GM12878 (cell line): Measurements from ENCODE around the gene RTN4. TPM values are rescaled to one million over a fixed set of nuclear protein-coding genes. Genes with fewer than 3 reads are reported as not detected.
A peak's percentile ranks its signal among the peaks of the same experiment; 100 is the strongest.

Experiments
- CREB1 ChIP-seq: IDR thresholded peaks from 2 replicates; pipeline ENCODE4 v1.6.1; 2012; ENCODE audit warnings: low read depth, mild to moderate bottlenecking, inconsistent platforms
- CREM ChIP-seq: IDR thresholded peaks from 2 replicates; pipeline ENCODE4 v1.6.1; 2014; ENCODE audit warnings: antibody characterized with exemption, low read depth
- E4F1 ChIP-seq: fragments of 450-650 bp; IDR thresholded peaks from 2 replicates; pipeline ENCODE4 v1.6.1; 2018; ENCODE audit warnings: borderline replicate concordance, mild to moderate bottlenecking; ENCODE audit not compliant: partially characterized antibody
- EZH2 ChIP-seq: IDR thresholded peaks from 2 replicates; pipeline ENCODE4 v1.6.1; 2012; ENCODE audit warnings: low read depth, mild to moderate bottlenecking, control low read depth, inconsistent platforms, low read length, borderline replicate concordance; ENCODE audit not compliant: control insufficient read depth
- HSF1 ChIP-seq: fragments of 150-350 bp; IDR thresholded peaks from 2 replicates; pipeline ENCODE4 v1.6.1; 2014; ENCODE audit warnings: mild to moderate bottlenecking, low read depth, low read length
- IKZF1 ChIP-seq: fragments of 450-650 bp; conservative IDR thresholded peaks from 2 replicates; pipeline ENCODE4 v1.6.1; 2017; ENCODE audit warnings: antibody characterized with exemption, mild to moderate bottlenecking
- JUND ChIP-seq: IDR thresholded peaks from 2 replicates; pipeline ENCODE4 v1.6.1; 2012; ENCODE audit warnings: low read depth, mild to moderate bottlenecking, low read length, improper control_type of control experiment, moderate library complexity
- KLF5 ChIP-seq: fragments of 450-650 bp; IDR thresholded peaks from 2 replicates; pipeline ENCODE4 v1.6.1; 2014; ENCODE audit warnings: mild to moderate bottlenecking; ENCODE audit not compliant: partially characterized antibody
- MYC ChIP-seq: IDR thresholded peaks from 2 replicates; pipeline ENCODE4 v1.6.1; 2011; ENCODE audit warnings: mild to moderate bottlenecking, low read length, moderate library complexity, inconsistent platforms; ENCODE audit not compliant: insufficient read depth, insufficient replicate concordance, insufficient read length, severe bottlenecking
- NBN ChIP-seq: fragments of 450-650 bp; IDR thresholded peaks from 2 replicates; pipeline ENCODE4 v1.6.1; 2016
- NFIC ChIP-seq: IDR thresholded peaks from 2 replicates; pipeline ENCODE4 v1.6.1; 2012; ENCODE audit warnings: low read depth, mild to moderate bottlenecking, inconsistent platforms, low read length, moderate library complexity
- NFYB ChIP-seq: IDR thresholded peaks from 2 replicates; pipeline ENCODE4 v1.6.1; 2011; ENCODE audit warnings: low read depth, mild to moderate bottlenecking, low read length, improper control_type of control experiment, moderate library complexity; ENCODE audit not compliant: insufficient read depth
- NR2C1 ChIP-seq: fragments of 450-650 bp; IDR thresholded peaks from 2 replicates; pipeline ENCODE4 v1.6.1; 2017; ENCODE audit warnings: antibody characterized with exemption, mild to moderate bottlenecking, moderate library complexity
- POLR2A ChIP-seq: IDR thresholded peaks from 2 replicates; pipeline ENCODE4 v1.6.1; 2011; ENCODE audit warnings: low read depth, mild to moderate bottlenecking, low read length
- RFX5 ChIP-seq: IDR thresholded peaks from 2 replicates; pipeline ENCODE4 v1.6.1; 2011; ENCODE audit warnings: low read depth, low read length, improper control_type of control experiment
- RUNX3 ChIP-seq: IDR thresholded peaks from 2 replicates; pipeline ENCODE4 v1.6.1; 2012; ENCODE audit warnings: low read length, inconsistent platforms
- SMARCA5 ChIP-seq: fragments of 450-650 bp; IDR thresholded peaks from 2 replicates; pipeline ENCODE4 v1.6.1; 2017; ENCODE audit warnings: mild to moderate bottlenecking
- SMC3 ChIP-seq: IDR thresholded peaks from 2 replicates; pipeline ENCODE4 v1.6.1; 2011; ENCODE audit warnings: low read length, improper control_type of control experiment, borderline replicate concordance
- SPI1 ChIP-seq: IDR thresholded peaks from 2 replicates; pipeline ENCODE4 v1.6.1; 2011; ENCODE audit warnings: low read depth, mild to moderate bottlenecking, low read length, moderate library complexity, borderline replicate concordance; ENCODE audit not compliant: insufficient read depth
- STAT1 ChIP-seq: fragments of 450-650 bp; conservative IDR thresholded peaks from 2 replicates; pipeline ENCODE4 v1.6.1; 2014; ENCODE audit warnings: antibody characterized with exemption, mild to moderate bottlenecking
- TBL1XR1 ChIP-seq: IDR thresholded peaks from 2 replicates; pipeline ENCODE4 v1.6.1; 2012; ENCODE audit warnings: low read depth, low read length, improper control_type of control experiment
- ZBED1 ChIP-seq: IDR thresholded peaks from 2 replicates; pipeline ENCODE4 v1.6.1; 2016; ENCODE audit warnings: borderline replicate concordance
- ZNF207 ChIP-seq: fragments of 450-650 bp; IDR thresholded peaks from 2 replicates; pipeline ENCODE4 v1.6.1; 2014; ENCODE audit warnings: antibody characterized with exemption, mild to moderate bottlenecking, borderline replicate concordance
- ZNF384 ChIP-seq: IDR thresholded peaks from 2 replicates; pipeline ENCODE4 v1.6.1; 2012; ENCODE audit warnings: low read depth, mild to moderate bottlenecking, low read length, improper control_type of control experiment, borderline replicate concordance
- polyA plus RNA-seq, 11 experiments: library from polyadenylated mRNA; depleted of rRNA in 4 of 11; unstranded in 6 of 11; stranded (reverse) in 5 of 11; fragments of >200 nt; fragmentation: Nextera tagmentation in 4 of 11; fragmentation: Illumina TruSeq in 1 of 11; extraction: Ambion mirVana in 4 of 11; extraction: Trizol in 1 of 11; gene quantifications; 1 replicate in 1 of 11; 2 replicates in 10 of 11; pipeline versions ENCODE4 v1.2.1 to v1.2.3, GENCODE V29; 2011 to 2016; ENCODE audit warnings: inconsistent platforms in 2 of 11, missing spikeins in 2 of 11, low read depth in 1 of 11
- total RNA-seq, 4 experiments: library from RNA; depleted of rRNA in 3 of 4; stranded (reverse); fragments of >200 nt in 3 of 4; fragmentation: Illumina TruSeq in 1 of 4; extraction: Trizol in 1 of 4; gene quantifications; 2 replicates each; pipeline versions ENCODE4 v1.2.1 to v1.2.3, GENCODE V29; 2013 to 2021
- TF ChIP-seq, protein P1 (sequence below): fragments of 450-650 bp; formaldehyde crosslinking; IDR thresholded peaks from 2 replicates; pipeline ENCODE4 v1.4.0; 2022; ENCODE audit warnings: mild to moderate bottlenecking, moderate library complexity

Gene RTN4
- total and polyA plus RNA-seq, 10 of the 15 experiments (the other 5 are each of a cell fraction or from before 2014, with no cell fraction given): 56.0 to 133 (median 83.3) TPM

DNA sequence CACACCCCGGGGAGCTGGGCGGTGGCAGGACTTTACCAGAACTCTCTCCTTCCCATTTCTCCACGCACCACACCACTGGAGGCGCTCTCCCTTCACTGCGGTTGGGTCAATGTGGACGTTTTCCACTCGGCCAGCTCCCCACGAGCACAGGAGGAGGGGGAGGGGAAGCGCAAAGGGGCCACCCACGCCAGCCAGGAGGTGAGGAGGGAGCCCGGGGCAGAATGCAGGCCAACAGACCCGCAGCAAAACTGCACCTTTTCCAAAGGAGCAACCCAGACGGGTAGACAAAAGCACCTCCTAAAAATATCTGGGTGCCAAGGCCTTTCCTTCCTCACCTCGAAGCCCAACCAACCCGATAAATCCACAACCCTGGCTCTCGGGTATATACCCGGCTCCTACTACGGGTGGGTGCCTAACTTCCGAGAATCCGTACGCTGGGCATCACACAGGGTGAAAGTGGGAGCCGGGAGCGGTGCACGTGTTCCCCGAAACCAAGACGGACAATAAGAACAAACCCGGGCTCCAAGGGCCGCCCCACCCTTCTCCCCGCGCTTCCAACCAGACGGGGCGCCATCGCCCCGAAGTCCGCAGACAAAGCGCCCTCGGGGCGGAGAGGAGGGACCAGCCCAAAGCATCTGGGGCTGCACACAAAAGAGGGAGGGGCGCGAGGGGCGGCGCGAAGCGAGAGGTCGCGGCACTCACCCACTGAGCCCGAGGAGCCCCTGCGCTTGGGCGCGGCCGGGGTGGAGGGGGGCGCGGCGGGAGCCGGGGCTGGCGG, 1.0 kb downstream of the RTN4 start (continued):
- TF ChIP-seq E4F1 (no peak), NFYB (no peak), SPI1 (no peak), ZNF207 (no peak), SMC3 (0 out of 2 replicates have a peak, but pooled peaks have one; percentile 21), NR2C1 (no peak), KLF5 (peak; percentile 45), NFIC (0 out of 2 replicates have a peak, but pooled peaks have one; percentile 25), CREB1 (peak; percentile 27), MYC (no peak), IKZF1 (peak; percentile 94), ZNF384 (no peak), SMARCA5 (peak; percentile 73; the same call in 1 of the 2 replicates), EZH2 (no peak), STAT1 (no peak), TBL1XR1 (no peak), HSF1 (no peak), POLR2A (peak; percentile 54), RUNX3 (peak; percentile 92), CREM (no peak), JUND (no peak), NBN (peak; percentile 82; the same call in 1 of the 2 replicates), ZBED1 (no peak), RFX5 (no peak)
- TF ChIP-seq, protein P1, sequence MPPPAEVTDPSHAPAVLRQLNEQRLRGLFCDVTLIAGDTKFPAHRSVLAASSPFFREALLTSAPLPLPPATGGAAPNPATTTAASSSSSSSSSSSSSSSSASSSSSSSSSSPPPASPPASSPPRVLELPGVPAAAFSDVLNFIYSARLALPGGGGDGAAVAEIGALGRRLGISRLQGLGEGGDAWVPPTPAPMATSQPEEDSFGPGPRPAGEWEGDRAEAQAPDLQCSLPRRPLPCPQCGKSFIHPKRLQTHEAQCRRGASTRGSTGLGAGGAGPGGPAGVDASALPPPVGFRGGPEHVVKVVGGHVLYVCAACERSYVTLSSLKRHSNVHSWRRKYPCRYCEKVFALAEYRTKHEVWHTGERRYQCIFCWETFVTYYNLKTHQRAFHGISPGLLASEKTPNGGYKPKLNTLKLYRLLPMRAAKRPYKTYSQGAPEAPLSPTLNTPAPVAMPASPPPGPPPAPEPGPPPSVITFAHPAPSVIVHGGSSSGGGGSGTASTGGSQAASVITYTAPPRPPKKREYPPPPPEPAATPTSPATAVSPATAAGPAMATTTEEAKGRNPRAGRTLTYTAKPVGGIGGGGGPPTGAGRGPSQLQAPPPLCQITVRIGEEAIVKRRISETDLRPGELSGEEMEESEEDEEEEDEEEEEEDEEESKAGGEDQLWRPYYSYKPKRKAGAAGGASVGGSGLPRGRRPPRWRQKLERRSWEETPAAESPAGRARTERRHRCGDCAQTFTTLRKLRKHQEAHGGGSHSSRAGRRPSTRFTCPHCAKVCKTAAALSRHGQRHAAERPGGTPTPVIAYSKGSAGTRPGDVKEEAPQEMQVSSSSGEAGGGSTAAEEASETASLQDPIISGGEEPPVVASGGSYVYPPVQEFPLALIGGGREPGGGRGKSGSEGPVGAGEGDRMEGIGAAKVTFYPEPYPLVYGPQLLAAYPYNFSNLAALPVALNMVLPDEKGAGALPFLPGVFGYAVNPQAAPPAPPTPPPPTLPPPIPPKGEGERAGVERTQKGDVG (CRISPR knock-in tag): no peak
